Testis (tissue), 3 donors: ENCODE results near the gene MRPL48. TPM values are rescaled to one million over a fixed set of nuclear protein-coding genes. Genes with fewer than 3 reads are reported as not detected.
"Not testable (repeated sequence)": the region's sequence is repeated elsewhere in the genome, so short reads cannot be mapped to it uniquely, and the experiment has no call there.

Experiments used
- DNase-seq: peaks from one replicate; pipeline ENCODE4 v3.0.0-alpha.2; 2019
- H3K27ac ChIP-seq, 2 donors: fragments of 200-600 bp; sonication (generic); one replicate each; pipeline ENCODE4 v1.5.1; 2019
- H3K27me3 ChIP-seq: fragments of 200-600 bp; sonication (generic); one replicate; pipeline ENCODE4 v1.5.1; 2019
- H3K36me3 ChIP-seq: fragments of 200-600 bp; sonication (generic); one replicate; pipeline ENCODE4 v1.5.1; 2017; ENCODE audit warnings: low read depth; ENCODE audit errors: missing control alignments
- H3K4me1 ChIP-seq: fragments of 200-600 bp; sonication (generic); one replicate; pipeline ENCODE4 v1.5.1; 2019
- H3K4me3 ChIP-seq, 2 donors: fragments of 200-600 bp; sonication (generic); one replicate each; pipeline ENCODE4 v1.5.1; 2017 to 2019
- H3K9me3 ChIP-seq: fragments of 200-600 bp; sonication (generic); one replicate; pipeline ENCODE4 v1.5.1; 2017
- CTCF ChIP-seq, 3 experiments: fragments of 450-650 bp in 2 of 3; fragments of 200-600 bp in 1 of 3; sonication (generic) in 1 of 3; IDR thresholded peaks; one replicate each; pipeline ENCODE4 v1.5.1; 2016 to 2019; ENCODE audit warnings: antibody characterized with exemption in 3 of 3, mild to moderate bottlenecking in 2 of 3, moderate library complexity in 1 of 3
- POLR2A ChIP-seq: fragments of 450-650 bp; IDR thresholded peaks from one replicate; pipeline ENCODE4 v1.6.1; 2017; ENCODE audit warnings: antibody characterized with exemption, mild to moderate bottlenecking, moderate library complexity
- WGBS, 2 donors: methylation state at CpG; one replicate each; pipeline ENCODE4 v1.1.5; 2018; 5-methylcytosine and 5-hydroxymethylcytosine counted together
- intact Hi-C: fragments of 100-400 bp; cut with DNase I; formaldehyde crosslinking; loops from one replicate; pipeline ENCODE4 v1.15.1; 2023; ENCODE audit warnings: low total_unique reads
- polyA plus RNA-seq: library from polyadenylated mRNA; stranded (reverse); fragments of 350-450 nt; fragmentation: Illumina TruSeq; extraction: RNeasy Lipid Tissue Mini Kit (QIAGEN cat#74804); gene quantifications from one replicate; pipeline ENCODE4 v1.2.3, GENCODE V29; 2014; ENCODE audit warnings: low read depth, low replicate concordance; ENCODE audit not compliant: insufficient read depth
- total RNA-seq, 2 donors: library from RNA; depleted of rRNA; stranded (reverse); fragments of >200 nt; gene quantifications; one replicate each; pipeline ENCODE4 v1.2.3, GENCODE V29; 2016

MRPL48 gene
- total and polyA plus RNA-seq, 3 donors from 2014 or later: 9.1 to 16.9 (median 10.7) TPM

GRCh38 chr11:73783483-73784020 lies 4.1 kb upstream of the MRPL48 start:
- Histone ChIP-seq H3K9me3 (no peaks in the 10 kb centered on the region), H3K36me3 (no peaks in the 10 kb centered on the region), H3K4me1 (peaks cover 5% of the 10 kb centered on the region), H3K27me3 (no peaks in the 10 kb centered on the region), H3K27ac (no peak overlapping the region), H3K4me3 (no peak overlapping the region)
- TF ChIP-seq POLR2A (no peak), CTCF (IDR thresholded peaks at IDR 0.05) (no peak)
- 82 to 89% methylated on average over 5 of the region's 5 CpGs for WGBS, 2 donors
- DNase-seq: no peak
- intact Hi-C loops: no loop called here

GRCh38 chr11:73784080-73784634 lies 3.5 kb upstream of the MRPL48 start:
- Histone ChIP-seq H3K4me1 (peaks cover 11% of the 10 kb centered on the region), H3K9me3 (no peaks in the 10 kb centered on the region), H3K36me3 (no peaks in the 10 kb centered on the region), H3K27ac (no peak overlapping the region), H3K4me3 (no peak overlapping the region), H3K27me3 (no peaks in the 10 kb centered on the region)
- no peak for DNase-seq
- no peak for TF ChIP-seq POLR2A
- no peak for TF ChIP-seq CTCF (IDR thresholded peaks at IDR 0.05)
- WGBS, 2 donors: 86 to 87% methylated on average over 6 of the region's 6 CpGs
- intact Hi-C loops: no loop called here

- intact Hi-C loops: no loop called here
- no peaks in the 10 kb centered on the region for H3K27me3 ChIP-seq
- H3K9me3 ChIP-seq: no peaks in the 10 kb centered on the region
- H3K27ac ChIP-seq: no peak overlapping the region
- no peak for TF ChIP-seq CTCF (IDR thresholded peaks at IDR 0.05)
- TF ChIP-seq POLR2A: no peak
- H3K36me3 ChIP-seq: no peaks in the 10 kb centered on the region
- H3K4me3 ChIP-seq: no peak overlapping the region
- H3K4me1 ChIP-seq: peaks cover 13% of the 10 kb centered on the region
- DNase-seq: no peak
- WGBS, 2 donors: 77 to 83% methylated on average over 1 of the region's 1 CpG
These were observed 2.9 kb upstream of the MRPL48 start for GRCh38 chr11:73784734-73785133.

GRCh38 chr11:73785467-73785866 lies 2.2 kb upstream of the MRPL48 start:
- peaks cover 13% of the 10 kb centered on the region for H3K4me1 ChIP-seq
- H3K4me3 ChIP-seq, H3K9me3 ChIP-seq, H3K36me3 ChIP-seq, intact Hi-C loops, H3K27ac ChIP-seq, DNase-seq, H3K27me3 ChIP-seq: not testable (repeated sequence)

- WGBS, 2 donors: 26 to 38% methylated on average over 17 of the region's 17 CpGs
- TF ChIP-seq POLR2A: no peak
- Histone ChIP-seq H3K27me3 (no peaks in the 10 kb centered on the region), H3K36me3 (no peaks in the 10 kb centered on the region), H3K9me3 (no peaks in the 10 kb centered on the region), H3K27ac (peak overlapping the region; percentile 69 to 80), H3K4me3 (peak overlapping the region; percentile 70 to 72), H3K4me1 (peaks cover 13% of the 10 kb centered on the region)
- no peak for DNase-seq
- intact Hi-C loops: no loop called here
These were observed 527 bp upstream of the MRPL48 start for GRCh38 chr11:73787051-73787642.

GRCh38 chr11:73789279-73789670 lies 1.6 kb downstream of the MRPL48 start:
- Histone ChIP-seq H3K4me3 (no peak overlapping the region), H3K27me3 (no peaks in the 10 kb centered on the region), H3K4me1 (peaks cover 13% of the 10 kb centered on the region), H3K36me3 (no peaks in the 10 kb centered on the region), H3K27ac (peak overlapping the region in 1 of 2 donors; percentile 80), H3K9me3 (no peaks in the 10 kb centered on the region)
- no peak for DNase-seq
- 48 to 51% methylated on average over 5 of the region's 5 CpGs for WGBS, 2 donors
- intact Hi-C loops: no loop called here
- TF ChIP-seq CTCF (IDR thresholded peaks at IDR 0.05): no peak
- no peak for TF ChIP-seq POLR2A
